Ascending aorta (tissue), 2 donors: ENCODE measurements around the gene NOD2. TPM values are rescaled to one million over a fixed set of nuclear protein-coding genes. Genes with fewer than 3 reads are reported as not detected.

Experiments
- DNase-seq, 2 donors: peaks; one replicate each; pipeline ENCODE4 v3.0.0-alpha.2; 2019; ENCODE audit warnings: low spot score in 2 of 2
- H3K27ac ChIP-seq, 2 donors: fragments of 200-600 bp; sonication (generic); one replicate each; pipeline ENCODE4 v1.5.1; 2016 to 2017; ENCODE audit warnings: mild to moderate bottlenecking in 1 of 2
- H3K27me3 ChIP-seq: fragments of 200-600 bp; sonication (generic); one replicate; pipeline ENCODE4 v1.5.1; 2017
- H3K36me3 ChIP-seq, 2 donors: fragments of 200-600 bp; sonication (generic); one replicate each; pipeline ENCODE4 v1.5.1; 2016
- H3K4me1 ChIP-seq, 2 donors: fragments of 200-600 bp; sonication (generic); one replicate each; pipeline ENCODE4 v1.5.1; 2016 to 2017; ENCODE audit warnings: mild to moderate bottlenecking in 1 of 2
- H3K4me3 ChIP-seq, 2 donors: fragments of 200-600 bp; sonication (generic); one replicate each; pipeline ENCODE4 v1.5.1; 2016 to 2017; ENCODE audit warnings: mild to moderate bottlenecking in 1 of 2
- H3K9me3 ChIP-seq, 2 donors: fragments of 200-600 bp; sonication (generic); one replicate each; pipeline ENCODE4 v1.5.1; 2016
- CTCF ChIP-seq, 3 experiments: fragments of 200-600 bp in 2 of 3; fragments of 450-650 bp in 1 of 3; sonication (generic) in 2 of 3; IDR thresholded peaks; one replicate each; pipeline ENCODE4 v1.5.1; 2016 to 2019; ENCODE audit warnings: antibody characterized with exemption in 3 of 3, mild to moderate bottlenecking in 1 of 3, moderate library complexity in 1 of 3
- intact Hi-C: fragments of 100-400 bp; cut with DNase I; formaldehyde crosslinking; loops from one replicate; pipeline ENCODE4 v1.15.1; 2023
- total RNA-seq: library from RNA; depleted of rRNA; stranded (reverse); fragments of >200 nt; gene quantifications from one replicate; pipeline ENCODE4 v1.1.0, GENCODE V29; 2016

NOD2 gene
- total RNA-seq, 1 donor from 2014 or later = 3.8 TPM

GRCh38 chr16:50659806-50660205 lies 33.6 kb upstream of the NOD2 start:
- no peak for TF ChIP-seq CTCF (IDR thresholded peaks at IDR 0.05)
- no peak for DNase-seq
- peak overlapping the region in 1 of 2 donors; percentile 20 for H3K27ac ChIP-seq
- intact Hi-C loops = no loop called here
- H3K36me3 ChIP-seq = no peaks in the 10 kb centered on the region
- peaks cover 0 to 3% of the 10 kb centered on the region in 2 donors for H3K4me1 ChIP-seq
- no peak overlapping the region for H3K4me3 ChIP-seq
- H3K27me3 ChIP-seq = no peaks in the 10 kb centered on the region
- H3K9me3 ChIP-seq = no peaks in the 10 kb centered on the region

GRCh38 chr16:50662306-50662940 lies 31.0 kb upstream of the NOD2 start:
- intact Hi-C loops = no loop called here
- no peaks in the 10 kb centered on the region for H3K36me3 ChIP-seq

GRCh38 chr16:50664270-50664669 lies 29.1 kb upstream of the NOD2 start:
- Histone ChIP-seq H3K9me3 (no peaks in the 10 kb centered on the region), H3K4me1 (peaks cover 0 to 5% of the 10 kb centered on the region in 2 donors), H3K27ac (no peak overlapping the region), H3K4me3 (no peak overlapping the region), H3K27me3 (no peaks in the 10 kb centered on the region), H3K36me3 (no peaks in the 10 kb centered on the region)
- intact Hi-C loops = loop anchor here (2.0 kb wide), 2 partner anchors 115 to 639 kb away; partner anchors contain the start of genes CNEP1R1 and NKD1
- no peak for TF ChIP-seq CTCF (IDR thresholded peaks at IDR 0.05)
- DNase-seq = no peak

More at GRCh38 chr16:50662306-50662940, 31.0 kb upstream of the NOD2 start:
- H3K4me3 ChIP-seq = no peak overlapping the region
- H3K9me3 ChIP-seq = no peaks in the 10 kb centered on the region
- H3K4me1 ChIP-seq = peaks cover 0 to 5% of the 10 kb centered on the region in 2 donors
- no peak overlapping the region for H3K27ac ChIP-seq
- DNase-seq = no peak
- no peak for TF ChIP-seq CTCF (IDR thresholded peaks at IDR 0.05)
- no peaks in the 10 kb centered on the region for H3K27me3 ChIP-seq

GRCh38 chr16:50665128-50665878 lies 28.1 kb upstream of the NOD2 start:
- H3K27ac ChIP-seq = peak overlapping the region; percentile 58 to 65
- peak; percentile 82 to 93 (median 83) for TF ChIP-seq CTCF (IDR thresholded peaks at IDR 0.05)

GRCh38 chr16:50666658-50667496 lies 26.5 kb upstream of the NOD2 start:
- Histone ChIP-seq H3K36me3 (peaks cover 0 to 2% of the 10 kb centered on the region in 2 donors), H3K4me1 (peaks cover 0 to 5% of the 10 kb centered on the region in 2 donors), H3K27me3 (no peaks in the 10 kb centered on the region), H3K4me3 (no peak overlapping the region), H3K9me3 (peaks cover 2 to 6% of the 10 kb centered on the region in 2 donors), H3K27ac (no peak overlapping the region)
- no peak for TF ChIP-seq CTCF (IDR thresholded peaks at IDR 0.05)
- intact Hi-C loops = loop anchor here (5.0 kb wide), 2 partner anchors 340 to 455 kb away; no protein-coding TSS in a partner anchor
- no peak for DNase-seq

More at GRCh38 chr16:50665128-50665878, 28.1 kb upstream of the NOD2 start:
- Histone ChIP-seq H3K36me3 (no peaks in the 10 kb centered on the region), H3K4me3 (peak overlapping the region; percentile 41 to 61), H3K4me1 (peaks cover 0 to 5% of the 10 kb centered on the region in 2 donors), H3K9me3 (no peaks in the 10 kb centered on the region), H3K27me3 (no peaks in the 10 kb centered on the region)
- intact Hi-C loops = loop anchor here (1.0 to 5.0 kb wide), 5 partner anchors 117 to 641 kb away; partner anchors contain the start of genes CNEP1R1 and NKD1
- peak in 1 of 2 donors; percentile 88 for DNase-seq
